Mesenchymal stem cell (in vitro differentiated cells and primary cell): Measurements from ENCODE around the gene PSMD11.

Source experiments
- DNase-seq: peaks from one replicate; pipeline ENCODE4 v3.0.0-alpha.2; 2013
- H2AFZ ChIP-seq: one replicate; pipeline ENCODE4 v1.6.1; 2013; ENCODE audit warnings: low read depth, mild to moderate bottlenecking, control low read depth, inconsistent platforms, low read length, moderate library complexity
- H2AK5ac ChIP-seq: 2 replicates; pipeline ENCODE4 v1.6.1; 2013; ENCODE audit warnings: low read length, moderate library complexity, mild to moderate bottlenecking, inconsistent platforms; ENCODE audit not compliant: severe bottlenecking
- H2BK120ac ChIP-seq: one replicate; pipeline ENCODE4 v1.6.1; 2013; ENCODE audit warnings: low read depth, mild to moderate bottlenecking, inconsistent platforms, low read length, moderate library complexity
- H2BK12ac ChIP-seq, 2 experiments: one replicate each; pipeline ENCODE4 v1.6.1; 2013; ENCODE audit warnings: inconsistent platforms in 2 of 2, low read length in 2 of 2, mild to moderate bottlenecking in 2 of 2, moderate library complexity in 2 of 2, control low read depth in 1 of 2
- H2BK15ac ChIP-seq: one replicate; pipeline ENCODE4 v1.6.1; 2013; ENCODE audit warnings: mild to moderate bottlenecking, low read depth, inconsistent platforms; ENCODE audit not compliant: poor library complexity, severe bottlenecking
- H2BK5ac ChIP-seq: 2 replicates; pipeline ENCODE4 v1.6.1; 2013; ENCODE audit warnings: low read depth, mild to moderate bottlenecking, low read length, control low read depth, inconsistent platforms; ENCODE audit not compliant: poor library complexity, severe bottlenecking
- H3K14ac ChIP-seq, 2 experiments: one replicate each; pipeline ENCODE4 v1.6.1; 2013; ENCODE audit warnings: inconsistent platforms in 2 of 2, low read length in 2 of 2, control low read depth in 1 of 2, mild to moderate bottlenecking in 1 of 2, moderate library complexity in 1 of 2
- H3K18ac ChIP-seq, 2 experiments: one replicate each; pipeline ENCODE4 v1.6.1; 2013; ENCODE audit warnings: inconsistent platforms in 2 of 2, low read length in 2 of 2, control low read depth in 1 of 2, low read depth in 1 of 2, mild to moderate bottlenecking in 1 of 2
- H3K23ac ChIP-seq, 2 experiments: one replicate each; pipeline ENCODE4 v1.6.1; 2013; ENCODE audit warnings: inconsistent platforms in 2 of 2, low read length in 2 of 2, mild to moderate bottlenecking in 2 of 2, moderate library complexity in 2 of 2, control low read depth in 1 of 2
- H3K27ac ChIP-seq: 2 replicates; pipeline ENCODE4 v1.5.1; 2013; ENCODE audit warnings: mild to moderate bottlenecking, moderate library complexity, low read length, control low read depth, inconsistent platforms; ENCODE audit not compliant: poor library complexity, severe bottlenecking
- H3K27me3 ChIP-seq, 2 experiments: 2 replicates each; pipeline versions ENCODE4 v1.6.1 to v1.7.0; 2013; ENCODE audit warnings: low read length in 2 of 2, mild to moderate bottlenecking in 2 of 2, moderate library complexity in 2 of 2, control low read depth in 1 of 2, inconsistent platforms in 1 of 2; ENCODE audit not compliant: control insufficient read depth in 1 of 2, insufficient read depth in 1 of 2
- H3K36me3 ChIP-seq, 2 experiments: 2 replicates each; pipeline versions ENCODE4 v1.6.1 to v1.7.0; 2013; ENCODE audit warnings: low read length in 2 of 2, control low read depth in 1 of 2, inconsistent platforms in 1 of 2, low read depth in 1 of 2, mild to moderate bottlenecking in 1 of 2; ENCODE audit not compliant: insufficient read depth in 2 of 2, control insufficient read depth in 1 of 2
- H3K4ac ChIP-seq, 2 experiments: one replicate each; pipeline ENCODE4 v1.6.1; 2013; ENCODE audit warnings: inconsistent platforms in 2 of 2, low read length in 2 of 2, mild to moderate bottlenecking in 2 of 2, moderate library complexity in 2 of 2, control low read depth in 1 of 2, low read depth in 1 of 2
- H3K4me1 ChIP-seq: 2 replicates; pipeline ENCODE4 v1.6.1; 2013; ENCODE audit warnings: low read depth, low read length, control low read depth; ENCODE audit not compliant: control insufficient read depth, insufficient read depth
- H3K4me2 ChIP-seq: 2 replicates; pipeline ENCODE4 v1.6.1; 2013; ENCODE audit warnings: low read length, mild to moderate bottlenecking, inconsistent platforms; ENCODE audit not compliant: poor library complexity, severe bottlenecking
- H3K4me3 ChIP-seq, 2 experiments: 2 replicates each; pipeline versions ENCODE4 v1.5.1 to v1.7.0; 2013; ENCODE audit warnings: low read length in 2 of 2, mild to moderate bottlenecking in 2 of 2, control low read depth in 1 of 2, low read depth in 1 of 2; ENCODE audit not compliant: insufficient read depth in 1 of 2
- H3K79me1 ChIP-seq: replicated peaks from 2 replicates; pipeline ENCODE4 v1.6.1; 2013; ENCODE audit warnings: mild to moderate bottlenecking, control low read depth, low read length, inconsistent platforms; ENCODE audit not compliant: poor library complexity, severe bottlenecking
- H3K9ac ChIP-seq: 2 replicates; pipeline ENCODE4 v1.7.0; 2013; ENCODE audit warnings: mild to moderate bottlenecking, low read length, moderate library complexity
- H3K9me3 ChIP-seq: 2 replicates; pipeline ENCODE4 v1.7.0; 2013; ENCODE audit warnings: mild to moderate bottlenecking, low read length; ENCODE audit not compliant: control insufficient read depth
- H4K8ac ChIP-seq: one replicate; pipeline ENCODE4 v1.6.1; 2013; ENCODE audit warnings: inconsistent platforms, mild to moderate bottlenecking, low read length, moderate library complexity
- H4K91ac ChIP-seq: one replicate; pipeline ENCODE4 v1.6.1; 2013; ENCODE audit warnings: mild to moderate bottlenecking, low read length, inconsistent platforms
- WGBS: methylation state at CpG from one replicate; pipeline ENCODE4 v1.1.7; 2013; ENCODE audit warnings: mixed read lengths; 5-methylcytosine and 5-hydroxymethylcytosine counted together

PSMD11 gene

GRCh38 chr17:32502710-32503109 lies 58.4 kb downstream of the PSMD11 start:
- Histone ChIP-seq H2BK5ac (no peak overlapping the region), H3K4ac (no peak overlapping the region), H3K9ac (no peak overlapping the region), H3K27ac (no peak overlapping the region), H3K4me3 (no peak overlapping the region), H3K36me3 (peaks cover 0 to 18% of the 10 kb centered on the region in 2 experiments), H4K91ac (no peak overlapping the region), H2BK120ac (no peak overlapping the region), H2AK5ac (no peak overlapping the region), H3K14ac (no peak overlapping the region), H3K9me3 (no peaks in the 10 kb centered on the region), H2BK12ac (no peak overlapping the region), H2AFZ (no peak overlapping the region), H3K4me1 (peaks cover 21% of the 10 kb centered on the region), H3K27me3 (no peaks in the 10 kb centered on the region), H2BK15ac (no peak overlapping the region), H3K18ac (no peak overlapping the region), H3K79me1 (no peaks in the 10 kb centered on the region), H3K23ac (no peak overlapping the region), H3K4me2 (no peak overlapping the region), H4K8ac (no peak overlapping the region)
- no peak for DNase-seq
- WGBS: 94% methylated on average over 9 of the region's 10 CpGs

DNA sequence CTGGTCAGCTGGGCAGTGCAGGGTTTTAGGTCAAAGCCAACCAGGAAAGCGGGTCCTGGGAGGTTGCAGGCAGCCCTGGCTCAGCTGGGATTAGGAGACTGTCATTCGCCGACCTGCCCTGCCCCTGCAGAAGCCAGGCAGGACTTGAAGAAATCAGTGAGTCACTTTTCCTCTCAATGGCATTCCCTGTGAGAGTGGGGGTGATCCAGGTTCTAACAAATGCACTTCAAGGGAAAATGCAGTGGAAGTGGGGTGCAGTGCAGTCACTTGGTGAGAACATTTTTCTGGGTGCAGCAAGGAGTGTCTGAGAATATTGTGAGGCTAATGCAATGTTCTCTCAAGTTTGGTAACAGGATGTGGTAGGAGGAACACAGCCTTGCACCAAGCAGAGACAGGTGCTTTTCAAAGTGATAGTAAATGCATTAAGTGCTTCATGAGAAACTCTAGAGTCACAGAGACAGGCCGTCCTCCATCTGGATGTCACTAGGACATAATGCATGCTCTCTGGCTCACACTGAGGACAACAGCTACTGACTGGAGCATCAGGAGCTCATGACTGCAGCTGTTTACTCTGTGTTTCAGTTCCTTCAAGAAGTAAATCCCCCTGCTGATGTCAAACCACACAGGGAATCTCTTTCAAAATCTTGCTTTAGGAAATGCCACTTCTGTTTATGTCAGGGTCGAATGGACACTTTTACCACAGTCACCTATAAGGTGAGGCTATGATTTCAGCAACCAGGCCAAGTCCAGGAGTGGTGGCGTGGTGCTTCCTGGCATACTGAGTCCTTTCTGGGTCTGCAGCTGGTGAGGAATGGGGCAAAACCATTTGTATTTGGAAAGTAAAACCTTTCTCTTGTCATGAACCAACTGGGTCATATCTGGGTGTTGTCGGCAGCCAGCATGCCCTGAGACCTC lies 59.2 kb downstream of the PSMD11 start:
- no peak overlapping the region for H2BK15ac ChIP-seq
- no peaks in the 10 kb centered on the region for H3K27me3 ChIP-seq
- WGBS: 59% methylated on average over 7 of the region's 7 CpGs
- no peak overlapping the region for H3K23ac ChIP-seq
- H2AK5ac ChIP-seq: no peak overlapping the region
- H3K4me2 ChIP-seq: no peak overlapping the region
- H3K14ac ChIP-seq: no peak overlapping the region
- H3K4me1 ChIP-seq: peaks cover 16% of the 10 kb centered on the region
- no peak overlapping the region for H3K27ac ChIP-seq
- no peak overlapping the region for H2AFZ ChIP-seq
- H3K79me1 ChIP-seq: no peaks in the 10 kb centered on the region
- H2BK5ac ChIP-seq: no peak overlapping the region
- H3K18ac ChIP-seq: peak overlapping the region in 1 of 2 experiments; percentile 61
- H3K9ac ChIP-seq: no peak overlapping the region
- H4K91ac ChIP-seq: no peak overlapping the region
- H3K4me3 ChIP-seq: no peak overlapping the region
- peak; percentile 68 for DNase-seq
- H4K8ac ChIP-seq: no peak overlapping the region
- no peak overlapping the region for H2BK120ac ChIP-seq
- H3K4ac ChIP-seq: no peak overlapping the region
- H3K36me3 ChIP-seq: peaks cover 0 to 18% of the 10 kb centered on the region in 2 experiments
- H2BK12ac ChIP-seq: no peak overlapping the region
- no peaks in the 10 kb centered on the region for H3K9me3 ChIP-seq

DNA sequence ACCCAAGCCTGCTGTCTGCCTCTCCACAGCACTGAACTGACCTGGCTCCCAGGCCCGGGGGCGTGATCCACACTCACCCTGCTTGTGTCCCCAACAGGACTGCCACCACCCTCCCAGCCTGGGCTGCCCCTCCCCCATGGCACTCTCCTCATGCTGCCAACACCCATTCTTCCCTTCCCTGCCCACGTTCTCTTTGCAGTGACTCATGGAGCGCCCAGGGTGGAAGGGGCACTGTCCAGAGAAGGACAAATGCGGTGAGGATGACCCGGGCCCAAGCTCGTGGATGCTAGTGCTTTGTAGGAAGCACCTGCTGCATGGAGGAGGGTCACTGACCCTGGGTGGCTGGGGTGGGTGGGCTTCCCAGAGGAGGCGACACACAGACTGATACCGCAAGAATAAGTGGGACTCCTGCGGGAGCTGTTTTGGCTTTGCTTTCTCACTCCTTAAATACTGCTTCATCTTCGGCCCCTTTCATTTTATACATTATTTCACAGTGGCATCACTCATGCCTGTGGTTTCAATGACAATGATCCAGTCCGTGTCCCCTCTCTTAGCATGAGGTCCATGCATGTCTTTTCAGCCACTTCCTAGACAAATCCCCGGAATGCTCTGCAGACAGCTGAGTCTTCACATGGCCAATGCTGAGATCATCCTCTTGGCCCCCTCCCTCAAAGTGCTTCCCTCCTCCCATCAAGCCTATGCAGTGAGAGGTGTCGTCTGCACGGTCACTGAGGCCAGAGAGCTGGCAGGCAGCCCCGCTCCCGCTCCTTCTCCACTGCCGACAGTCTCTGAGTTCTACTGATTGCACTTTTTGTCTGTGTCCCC lies 60.1 kb downstream of the PSMD11 start:
- H3K79me1 ChIP-seq: no peaks in the 10 kb centered on the region
- no peak overlapping the region for H2BK120ac ChIP-seq
- no peak overlapping the region for H3K4me3 ChIP-seq
- no peak overlapping the region for H3K4ac ChIP-seq
- H4K91ac ChIP-seq: no peak overlapping the region
- no peaks in the 10 kb centered on the region for H3K9me3 ChIP-seq
- H3K23ac ChIP-seq: peak overlapping the region in 1 of 2 experiments; percentile 46
- H4K8ac ChIP-seq: peak overlapping the region; percentile 45
- no peak overlapping the region for H2BK5ac ChIP-seq
- WGBS: 66% methylated on average over 18 of the region's 18 CpGs
- no peak overlapping the region for H2AFZ ChIP-seq
- peak overlapping the region in 1 of 2 experiments; percentile 12 for H2BK12ac ChIP-seq
- H3K27ac ChIP-seq: no peak overlapping the region
- H3K4me2 ChIP-seq: no peak overlapping the region
- H2AK5ac ChIP-seq: no peak overlapping the region
- H3K14ac ChIP-seq: peak overlapping the region in 1 of 2 experiments; percentile 9
- H3K27me3 ChIP-seq: no peaks in the 10 kb centered on the region
- H3K36me3 ChIP-seq: peaks cover 0 to 22% of the 10 kb centered on the region in 2 experiments
- DNase-seq: peak; percentile 40
- no peak overlapping the region for H3K9ac ChIP-seq
- H3K18ac ChIP-seq: peak overlapping the region; percentile 29 to 78
- peak overlapping the region; percentile 26 for H2BK15ac ChIP-seq
- peaks cover 16% of the 10 kb centered on the region for H3K4me1 ChIP-seq

- no peak overlapping the region for H3K14ac ChIP-seq
- no peak overlapping the region for H3K23ac ChIP-seq
- no peaks in the 10 kb centered on the region for H3K79me1 ChIP-seq
- no peak overlapping the region for H2BK120ac ChIP-seq
- no peak overlapping the region for H2BK5ac ChIP-seq
- no peak overlapping the region for H2AK5ac ChIP-seq
- no peak overlapping the region for H3K18ac ChIP-seq
- DNase-seq: no peak
- H3K4ac ChIP-seq: no peak overlapping the region
- no peak overlapping the region for H3K9ac ChIP-seq
- no peak overlapping the region for H3K27ac ChIP-seq
- WGBS: 86% methylated on average over 5 of the region's 5 CpGs
- peaks cover 0 to 14% of the 10 kb centered on the region in 2 experiments for H3K36me3 ChIP-seq
- H2AFZ ChIP-seq: no peak overlapping the region
- no peak overlapping the region for H3K4me3 ChIP-seq
- no peaks in the 10 kb centered on the region for H3K27me3 ChIP-seq
- no peak overlapping the region for H4K8ac ChIP-seq
- H3K4me2 ChIP-seq: no peak overlapping the region
- no peak overlapping the region for H2BK12ac ChIP-seq
- H3K4me1 ChIP-seq: peaks cover 13% of the 10 kb centered on the region
- H4K91ac ChIP-seq: no peak overlapping the region
- no peak overlapping the region for H2BK15ac ChIP-seq
- H3K9me3 ChIP-seq: no peaks in the 10 kb centered on the region
Measured at GRCh38 chr17:32508926-32509325, 64.6 kb downstream of the PSMD11 start.
